NCI-H460 (cell line): ENCODE data around the gene ASTL. TPM values are rescaled to one million over a fixed set of nuclear protein-coding genes. Genes with fewer than 3 reads are reported as not detected.
A peak's percentile ranks its signal among the peaks of the same experiment; 100 is the strongest.
"Not testable (repeated sequence)": the region's sequence is repeated elsewhere in the genome, so short reads cannot be mapped to it uniquely, and the experiment has no call there.

Experiments
- DNase-seq: peaks from one replicate; pipeline ENCODE4 v3.0.0-alpha.2; 2016; ENCODE audit warnings: low read depth; ENCODE audit errors: extremely low read depth
- total RNA-seq: library from RNA; depleted of rRNA; stranded (reverse); fragments of >200 nt; shearing (Covaris generic); gene quantifications from 2 replicates; pipeline ENCODE4 v1.2.3, GENCODE V29; 2014

The ASTL gene
- total RNA-seq, 1 experiment from 2014 or later = not detected

DNA sequence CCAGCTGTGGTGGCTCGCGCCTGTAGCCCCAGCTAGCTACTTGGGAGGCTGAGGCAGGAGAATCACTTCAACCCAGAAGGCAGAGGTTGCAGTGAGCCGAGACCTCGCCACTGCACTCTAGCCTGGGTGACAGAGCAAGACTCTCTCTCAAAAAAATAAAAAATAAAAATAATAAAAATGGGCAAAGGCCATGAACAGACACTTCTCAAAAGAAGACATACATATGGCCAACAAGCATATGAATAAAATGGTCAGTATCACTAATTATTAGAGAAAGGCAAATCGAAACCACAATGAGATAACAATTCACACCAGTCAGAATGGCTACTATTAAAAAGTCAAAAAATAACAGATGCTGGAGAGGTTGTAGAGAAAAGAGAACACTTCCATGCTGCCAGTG lies 22.1 kb upstream of the ASTL start:
- not testable (repeated sequence) for DNase-seq

DNA sequence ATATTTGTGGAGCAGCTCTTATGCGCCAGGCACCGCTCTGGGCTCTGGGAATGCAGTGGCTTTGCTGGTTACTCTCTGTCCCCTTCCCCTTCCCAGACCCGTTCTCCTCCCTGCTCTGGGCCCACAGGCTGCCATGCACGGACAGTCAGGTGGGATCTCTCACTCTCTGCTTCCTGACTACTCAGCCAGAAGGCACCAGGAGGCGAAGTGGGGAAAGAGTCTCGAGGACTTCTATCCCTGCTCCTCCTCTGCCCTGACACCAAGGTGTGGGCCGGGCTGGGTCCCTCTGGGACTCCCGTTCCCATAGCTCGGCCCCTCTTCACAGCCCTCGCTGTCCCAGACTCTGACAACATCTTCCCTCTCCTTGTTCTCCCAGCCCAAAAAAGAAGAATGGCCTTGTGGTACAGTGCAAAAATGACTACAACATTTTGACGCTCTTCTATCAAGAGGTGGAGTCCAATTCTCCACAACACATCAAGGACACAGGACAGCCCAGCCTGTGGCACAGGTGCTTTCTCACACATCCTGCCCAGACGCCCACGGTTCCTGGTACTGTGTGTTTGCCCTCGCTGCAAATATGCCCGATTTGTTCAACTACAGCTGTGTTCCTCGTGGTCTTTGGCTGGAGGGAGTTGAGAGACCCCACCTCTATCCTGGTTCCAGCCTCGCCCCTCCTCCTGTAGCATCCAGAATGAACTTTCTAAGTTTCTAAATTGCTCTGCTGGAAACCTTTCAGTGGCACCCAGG lies 21.0 kb upstream of the ASTL start:
- no peak for DNase-seq

DNA sequence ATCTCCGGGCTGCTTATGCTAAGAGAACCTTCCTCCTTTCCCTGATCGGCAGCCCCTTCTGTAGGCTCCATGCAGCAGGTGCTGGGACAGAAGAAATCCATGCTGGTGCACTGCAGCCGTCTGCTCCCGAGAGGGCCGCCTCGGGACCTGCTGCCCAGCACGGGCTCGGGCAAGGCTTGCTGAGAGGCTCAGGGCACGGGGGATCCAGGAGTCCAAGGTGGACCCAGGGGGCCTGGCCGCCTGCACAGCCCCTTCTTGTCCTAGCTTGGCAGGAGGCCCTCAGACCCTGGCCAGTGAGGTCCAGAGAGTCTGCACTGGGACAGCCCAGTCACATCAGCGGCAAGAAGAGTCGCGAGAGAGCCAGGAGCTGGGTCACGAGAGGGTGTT lies 20.2 kb upstream of the ASTL start:
- no peak for DNase-seq

DNA sequence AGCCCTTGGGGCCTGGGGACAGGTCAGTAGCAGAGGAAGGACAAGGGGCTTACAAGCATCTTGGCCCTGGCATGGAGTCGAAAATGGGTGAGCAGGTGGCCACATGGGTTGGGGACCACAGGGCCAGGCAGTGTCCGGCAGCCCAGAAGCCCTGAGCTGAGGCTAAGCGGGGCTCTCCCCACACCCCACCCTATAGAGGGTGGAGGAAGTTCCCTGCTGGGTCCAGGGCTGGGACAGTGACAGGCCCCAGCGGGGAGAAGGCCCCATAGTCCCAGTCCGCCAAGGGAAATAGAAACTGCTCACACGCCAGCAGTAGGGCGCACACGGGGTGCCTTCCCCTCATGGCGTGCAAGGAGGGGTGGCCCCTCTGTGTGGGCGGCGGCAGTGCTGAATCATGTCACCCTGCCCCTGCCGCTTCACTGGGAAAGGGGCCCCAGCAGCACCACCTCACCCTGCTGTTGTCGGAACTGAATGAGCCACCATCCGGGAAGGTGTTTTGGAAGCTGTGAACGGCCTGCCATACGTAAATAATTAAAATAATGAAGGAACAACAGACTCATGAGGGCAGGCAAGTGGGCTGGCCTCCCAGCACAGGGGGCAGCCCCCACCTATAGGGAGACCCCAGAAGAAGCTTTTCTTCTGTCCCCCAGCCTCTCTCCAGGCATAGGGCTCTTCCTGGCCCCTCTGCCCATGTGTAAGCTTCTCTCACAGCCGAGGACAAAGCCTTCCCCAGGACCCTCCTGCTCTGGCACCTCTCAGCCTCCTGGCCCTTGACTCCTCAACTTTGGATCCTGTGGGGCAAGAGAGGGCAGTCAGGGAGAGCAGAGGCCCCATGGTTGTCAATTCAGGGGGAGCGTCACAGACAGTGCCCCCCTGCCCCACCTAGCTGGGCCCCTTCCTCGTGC lies 19.6 kb upstream of the ASTL start:
- no peak for DNase-seq

DNA sequence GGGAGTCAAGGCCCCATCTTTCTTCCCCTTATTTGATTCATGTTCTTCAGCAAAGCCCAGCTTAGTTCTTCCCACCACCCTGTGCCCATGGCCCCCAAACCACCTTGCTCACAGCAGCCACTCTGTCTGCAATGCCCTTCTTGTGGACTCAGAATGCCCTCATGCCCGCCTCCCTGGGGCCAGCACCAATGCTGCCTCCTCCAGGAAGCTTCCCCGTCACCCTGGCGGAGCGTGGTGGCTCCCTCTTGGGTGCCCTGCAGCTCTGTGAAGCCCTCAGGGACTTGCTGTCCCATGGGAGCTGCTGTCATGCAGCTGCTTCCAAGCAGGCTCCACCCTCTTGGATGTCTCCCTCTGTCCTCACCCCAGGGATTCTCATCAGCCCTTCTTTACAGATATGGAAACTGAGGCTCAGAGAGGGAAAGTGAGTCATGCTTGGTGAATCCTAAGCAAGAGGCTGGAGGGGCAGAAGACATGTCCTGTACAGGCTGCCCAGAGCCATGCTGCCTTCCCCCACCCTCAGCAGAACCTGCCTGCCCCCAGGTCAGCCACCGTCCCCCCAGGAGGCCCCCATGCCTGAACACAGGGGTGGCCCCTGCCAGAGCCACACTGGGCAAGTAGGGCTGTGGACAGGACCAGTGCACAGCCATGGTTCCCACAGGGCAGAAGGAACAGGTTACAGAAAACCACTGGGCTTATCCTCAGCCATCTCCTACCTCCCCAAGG lies 18.8 kb upstream of the ASTL start:
- no peak for DNase-seq

DNA sequence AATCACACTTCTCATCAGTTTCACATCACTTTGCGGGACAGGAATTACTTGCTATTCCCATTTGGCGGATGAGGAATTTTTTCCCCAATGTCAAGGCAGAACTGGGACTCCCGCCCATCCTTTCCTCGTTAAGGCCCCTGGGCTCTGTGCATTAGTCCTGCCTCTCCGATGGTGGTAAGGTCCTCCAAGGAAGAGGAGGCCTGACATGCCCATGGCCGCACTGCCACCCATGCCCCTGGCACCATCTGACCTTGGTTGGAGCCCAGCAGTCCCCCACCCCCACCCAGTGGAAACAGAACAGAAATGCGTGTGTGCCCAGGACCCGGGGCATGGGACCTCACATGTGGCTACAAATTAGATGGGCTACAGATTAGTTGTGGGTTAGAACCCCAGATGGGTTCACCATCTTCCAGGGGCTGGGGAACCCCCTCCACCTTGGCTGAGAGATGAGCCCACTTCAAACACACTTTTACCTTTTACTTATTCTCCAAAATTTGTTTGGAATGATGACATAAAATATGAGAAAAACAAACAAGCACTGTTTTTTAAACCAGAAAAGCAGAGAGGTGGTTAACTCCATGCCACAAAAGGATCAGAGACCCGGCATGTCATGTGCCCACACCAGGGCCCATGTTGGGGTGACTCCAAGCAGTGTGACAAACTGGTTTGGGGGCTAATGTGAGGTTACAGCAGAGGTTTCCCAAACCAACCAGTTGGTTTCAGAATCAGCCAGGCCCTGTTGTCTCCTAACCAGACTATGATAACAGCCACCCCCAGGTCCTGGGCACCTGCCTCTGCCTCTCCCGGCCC lies 17.9 kb upstream of the ASTL start:
- DNase-seq = no peak

DNA sequence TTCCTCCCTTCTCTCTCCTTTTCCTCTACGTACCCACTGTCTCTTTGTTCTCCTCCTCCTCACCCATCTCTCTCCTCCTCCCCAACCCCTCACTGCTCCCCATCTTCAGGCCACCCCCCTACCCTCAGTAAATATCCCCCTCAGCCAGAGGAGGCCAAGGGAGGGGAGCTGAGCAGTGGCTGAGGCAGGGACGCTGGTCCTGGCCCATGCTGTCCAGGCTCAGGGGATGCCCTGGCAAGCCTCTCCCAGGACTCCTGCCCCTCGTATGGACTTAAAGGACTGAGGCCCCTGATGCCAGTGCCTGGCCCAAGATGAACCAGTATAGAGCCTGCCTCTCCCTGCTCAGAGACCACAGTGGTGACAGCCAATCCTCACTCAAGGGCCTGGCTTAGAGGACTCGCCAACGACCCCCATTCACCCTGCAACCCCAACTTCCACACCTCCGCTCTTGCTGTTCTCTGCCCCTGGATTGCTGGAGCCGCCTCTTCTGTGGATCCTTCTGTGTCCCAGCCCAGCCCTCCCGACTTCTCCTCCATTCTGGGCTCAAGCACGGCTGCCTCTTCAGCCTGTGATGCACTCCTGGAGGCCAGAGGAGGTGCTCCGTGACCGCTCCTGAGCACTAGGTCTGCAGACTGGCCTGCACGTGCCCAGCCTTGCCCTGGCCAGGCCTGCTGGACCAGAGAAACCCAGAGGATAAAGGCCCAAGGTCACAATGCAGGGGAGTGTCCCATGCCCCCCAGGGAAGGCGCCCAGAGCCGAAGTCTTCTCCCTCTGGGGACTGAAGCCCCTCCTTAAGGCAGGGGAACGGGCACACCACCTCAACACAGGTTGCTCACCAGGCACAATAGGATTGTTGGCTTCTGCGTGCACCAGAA lies 16.4 kb upstream of the ASTL start:
- DNase-seq = no peak

DNA sequence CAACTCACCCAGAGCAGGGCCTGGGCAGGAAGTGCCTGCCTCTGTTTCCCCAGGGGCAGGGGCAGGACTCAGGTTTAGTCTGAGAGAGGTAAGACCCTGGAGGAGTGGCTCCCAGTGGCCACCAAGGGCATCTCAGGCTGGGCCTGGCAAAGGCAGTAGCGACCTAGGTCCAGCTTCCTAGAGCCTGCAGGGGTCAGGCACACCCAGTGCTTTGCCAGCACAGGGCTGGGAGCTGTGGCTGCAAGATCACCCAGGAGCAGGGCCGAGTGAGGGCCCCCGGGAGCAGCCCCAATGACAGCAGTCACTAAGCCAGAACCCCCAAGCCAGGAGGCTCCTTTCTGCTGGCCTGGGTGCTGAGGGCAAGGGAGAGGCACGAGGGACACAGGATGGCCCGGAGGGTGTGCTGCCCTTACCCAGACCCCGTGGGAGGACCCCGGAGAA lies 15.7 kb upstream of the ASTL start:
- no peak for DNase-seq

DNA sequence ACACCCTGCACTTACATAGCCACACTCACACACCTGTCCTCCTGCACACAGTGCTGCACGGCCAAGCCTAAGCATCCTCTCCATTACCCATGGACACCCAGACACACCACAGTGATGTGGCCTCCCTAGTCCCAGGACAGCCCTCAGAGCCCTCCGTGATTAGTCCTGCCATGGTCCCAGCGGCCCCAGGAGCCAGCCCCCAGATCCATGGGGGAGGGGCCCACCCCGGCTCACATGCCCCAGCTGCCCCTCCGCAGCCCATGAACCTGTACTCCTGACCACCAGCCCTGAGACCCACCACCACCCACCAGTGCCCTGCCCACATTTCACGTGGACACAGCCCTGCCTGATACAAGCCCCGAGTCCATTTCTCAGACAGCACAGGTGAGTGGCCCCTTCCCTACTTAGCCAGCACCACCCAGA lies 15.0 kb upstream of the ASTL start:
- no peak for DNase-seq

DNA sequence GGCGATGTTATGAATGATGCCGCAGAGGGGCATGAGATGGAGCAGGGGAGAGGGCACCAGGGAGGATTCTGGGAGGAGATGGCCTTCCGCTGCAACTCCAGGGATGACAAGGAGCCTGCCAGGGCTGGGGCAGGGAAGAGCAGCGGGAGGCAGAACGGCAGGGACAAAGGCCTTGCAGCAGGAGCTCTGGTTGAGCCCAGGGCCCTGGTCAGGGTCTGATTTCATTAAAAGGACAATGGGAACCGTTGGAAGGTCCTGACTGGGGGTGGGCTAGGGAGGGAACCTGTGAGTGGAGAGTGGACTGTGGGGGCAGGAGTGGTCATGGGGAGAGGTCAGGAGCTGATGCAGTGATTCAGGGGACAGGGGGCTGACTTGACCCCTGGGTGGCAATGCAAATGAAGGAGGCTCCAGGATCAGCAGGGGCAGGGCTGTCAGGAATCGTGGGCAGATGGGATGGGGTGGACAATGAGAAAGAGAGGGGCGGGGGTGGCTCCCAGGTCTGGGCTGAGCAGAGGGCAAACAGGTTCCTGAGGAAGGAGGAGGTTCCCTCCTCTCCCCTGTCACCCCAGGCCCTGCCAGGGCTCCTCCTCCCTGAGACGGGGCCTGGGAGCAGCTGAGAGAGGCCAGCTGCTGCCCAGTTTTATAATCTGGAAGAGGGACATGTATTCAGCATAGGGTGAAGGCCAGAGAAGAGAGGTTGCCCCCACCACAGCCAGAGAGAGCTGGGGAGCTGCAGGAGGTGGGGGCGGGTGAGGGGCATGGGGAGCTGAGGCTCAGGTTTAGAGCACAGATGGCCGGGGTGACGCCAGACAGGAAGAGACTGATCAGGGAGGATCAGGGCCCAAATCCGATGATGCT lies 14.2 kb upstream of the ASTL start:
- no peak for DNase-seq

DNA sequence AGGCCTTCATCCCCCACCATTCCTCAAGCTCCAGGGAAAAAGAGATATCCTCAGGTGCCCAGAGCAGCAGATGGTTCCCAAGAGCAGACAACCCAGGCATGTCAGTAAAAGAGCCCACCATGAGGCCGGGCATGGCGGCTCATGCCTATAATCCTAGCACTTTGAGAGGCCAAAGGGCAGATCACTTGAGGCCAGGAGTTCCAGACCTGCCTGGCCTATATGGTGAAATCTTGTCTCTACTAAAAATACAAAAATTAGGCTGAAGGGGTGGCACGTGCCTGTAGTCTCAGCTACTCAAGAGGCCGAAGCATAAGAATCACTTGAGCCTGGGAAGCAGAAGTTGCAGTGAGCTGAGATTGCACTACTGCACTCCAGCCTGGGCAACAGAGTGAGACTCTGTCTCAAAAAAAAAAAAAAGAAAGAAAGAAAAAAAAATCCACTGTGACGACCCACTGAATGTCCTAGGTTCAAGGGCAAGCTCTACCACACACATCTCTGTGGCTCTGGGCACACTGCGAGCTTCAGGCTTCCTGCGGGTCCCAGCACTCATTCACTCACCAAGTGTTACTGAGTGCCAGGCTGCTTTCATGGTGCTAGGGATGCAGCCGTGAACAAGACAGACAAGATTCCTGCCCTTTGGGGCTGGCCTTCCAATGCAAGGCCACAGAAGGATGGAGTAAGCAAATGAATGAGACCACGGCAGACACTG lies 13.4 kb upstream of the ASTL start:
- DNase-seq = no peak

DNA sequence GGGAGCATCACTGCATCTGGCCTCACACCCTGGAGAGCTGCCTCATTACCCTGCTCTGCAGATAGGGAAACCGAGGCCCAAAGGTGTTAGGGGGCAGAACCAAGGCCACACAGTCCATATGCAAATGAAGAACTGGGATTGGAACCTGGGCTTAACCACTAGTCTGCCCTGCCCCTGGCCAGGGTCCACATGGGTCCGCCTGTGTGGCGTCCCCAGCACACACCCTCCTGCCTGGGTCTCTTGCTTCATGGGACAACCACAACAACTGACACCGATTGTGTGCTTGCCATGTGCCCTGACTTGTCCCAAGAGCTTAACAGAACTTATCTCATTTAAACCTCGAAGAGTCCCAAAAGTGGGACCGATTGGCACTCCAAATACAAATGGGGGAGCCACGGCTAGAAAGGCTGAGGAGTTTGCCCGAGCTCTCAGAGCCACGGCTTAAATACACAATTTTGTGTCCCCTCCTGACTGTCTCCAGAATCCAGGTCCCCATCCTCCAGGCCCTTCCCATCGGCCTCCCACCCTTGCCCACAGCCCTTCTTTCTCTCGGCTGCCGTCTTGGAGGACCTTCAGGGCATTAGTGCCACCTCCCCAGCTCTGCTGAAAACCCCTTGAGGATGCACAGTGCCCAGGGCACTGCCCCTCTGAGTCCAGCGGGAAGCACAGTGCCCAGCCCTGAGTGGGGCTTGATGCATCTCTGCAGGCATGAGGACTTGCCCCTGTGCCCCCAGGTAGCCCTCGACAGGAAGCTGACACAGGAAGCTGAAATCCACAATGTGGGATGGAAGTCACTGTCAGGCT lies 12.7 kb upstream of the ASTL start:
- no peak for DNase-seq

DNA sequence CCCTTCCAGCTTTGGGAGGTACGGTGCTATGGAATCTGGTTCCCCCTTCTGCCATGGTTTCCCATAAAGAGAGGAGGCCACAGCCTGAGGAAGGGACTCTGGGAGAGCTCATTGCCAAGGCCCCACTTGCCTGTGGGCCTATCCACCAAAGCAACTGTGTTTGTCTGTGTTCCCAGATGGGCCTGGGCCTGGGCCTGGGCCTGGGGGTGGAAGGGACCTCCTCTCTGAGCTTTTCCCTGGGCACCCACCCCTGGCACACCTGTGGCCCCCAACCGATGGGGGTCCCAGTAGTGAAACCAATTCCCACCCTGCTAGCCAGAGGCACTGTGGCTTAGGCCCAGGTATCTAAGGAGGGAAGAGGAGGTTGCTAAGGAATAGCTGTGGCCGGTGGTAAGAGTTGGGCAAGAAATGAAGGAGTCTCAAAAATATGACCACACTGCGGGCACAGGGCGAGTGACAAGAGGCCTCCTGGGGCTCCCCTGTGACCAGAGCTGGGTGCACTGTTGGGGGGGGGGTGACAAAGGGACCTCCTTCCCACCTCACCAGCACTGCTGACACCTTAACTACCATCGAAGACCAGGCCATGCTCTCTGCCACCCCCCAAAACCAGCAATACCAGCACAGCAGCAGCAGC lies 11.8 kb upstream of the ASTL start:
- DNase-seq = no peak

DNA sequence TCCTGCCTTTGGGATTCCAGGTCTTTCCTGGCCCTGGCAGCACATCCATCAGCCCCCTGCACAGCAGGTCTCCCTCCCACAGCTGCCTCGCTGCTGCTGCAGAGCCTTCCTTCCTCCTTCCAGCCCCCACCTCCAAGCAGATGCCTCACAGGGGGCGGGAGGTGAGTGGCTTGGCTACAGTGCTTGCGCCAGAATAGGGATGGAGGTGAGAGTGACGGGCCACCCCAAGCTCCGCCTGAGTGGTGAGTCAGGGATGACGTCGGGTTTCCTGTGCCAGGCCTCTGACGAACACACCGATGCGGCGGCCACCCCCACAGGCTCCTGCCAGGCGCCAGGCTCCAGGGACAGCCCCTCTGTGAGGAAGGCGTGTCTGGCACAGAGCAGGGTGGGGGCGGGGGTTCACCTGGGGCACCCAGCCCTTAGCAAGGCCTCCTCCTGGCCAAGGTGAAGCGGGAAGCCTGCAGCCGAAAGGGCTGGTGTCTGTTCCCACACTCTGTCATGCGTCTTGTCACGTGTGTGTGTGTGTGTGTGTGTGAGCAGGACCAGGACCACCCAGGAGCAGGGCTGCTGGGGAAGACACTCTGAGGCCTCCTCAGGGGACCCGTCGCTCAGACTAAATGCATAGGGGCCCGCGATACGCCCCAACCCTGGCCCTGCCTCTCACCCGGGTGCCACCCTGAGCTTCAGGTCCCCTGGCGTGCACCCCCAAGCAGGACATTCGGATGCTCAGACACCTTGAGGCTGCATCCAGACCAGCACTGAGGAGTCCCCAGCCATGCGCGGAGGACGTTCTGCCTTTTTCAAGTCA lies 10.3 kb upstream of the ASTL start:
- peak; percentile 87 for DNase-seq

DNA sequence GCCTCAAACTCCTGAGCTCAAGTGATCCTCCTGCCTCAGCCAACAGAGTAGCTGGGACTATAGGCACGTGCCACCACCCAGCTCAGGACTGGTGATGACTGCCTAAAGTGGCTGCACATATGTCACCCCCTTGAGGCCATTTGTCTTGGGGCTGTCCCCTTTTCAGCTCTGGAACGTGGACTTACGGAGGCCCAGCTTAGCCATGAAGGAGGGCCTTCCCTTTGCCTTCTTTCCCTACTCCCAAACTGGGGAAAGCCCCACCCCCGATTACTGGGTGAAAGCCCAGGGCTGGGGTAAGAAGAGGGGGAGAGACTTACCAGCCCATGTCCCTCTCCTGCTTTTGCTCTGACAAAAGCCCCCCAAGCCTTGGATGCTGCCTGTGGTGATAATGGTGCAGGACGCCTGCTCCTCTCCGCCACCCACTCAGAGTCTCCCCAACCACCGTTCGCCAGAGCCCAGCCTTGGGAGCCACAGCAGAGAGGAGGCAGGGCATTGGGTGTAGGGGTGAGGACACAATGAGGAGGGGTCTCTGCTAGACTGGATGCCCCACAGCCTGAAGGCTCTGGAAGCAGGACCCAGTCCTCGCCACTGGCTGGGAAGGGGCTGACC lies 9.4 kb upstream of the ASTL start:
- DNase-seq = no peak
